ENCODE results near the gene CCL25.

DNA sequence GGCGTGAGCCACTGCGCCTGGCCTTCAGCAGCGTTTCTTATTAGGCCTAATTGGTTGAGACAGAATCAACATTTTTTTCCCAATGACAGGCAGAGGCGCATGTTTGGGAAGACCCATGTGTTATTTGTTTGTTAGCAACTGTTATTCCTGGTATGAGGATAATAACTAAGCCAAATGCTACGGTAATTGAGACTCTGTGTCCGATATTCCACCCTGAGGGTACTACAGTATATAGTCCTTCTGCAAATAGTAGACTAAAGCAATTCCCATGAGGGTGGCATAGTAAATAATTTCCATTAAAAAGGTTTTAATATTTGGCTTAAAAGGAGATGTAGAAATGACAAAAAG is 18.4 kb upstream of the CCL25 start:
- TF ChIP-seq, protein P1, sequence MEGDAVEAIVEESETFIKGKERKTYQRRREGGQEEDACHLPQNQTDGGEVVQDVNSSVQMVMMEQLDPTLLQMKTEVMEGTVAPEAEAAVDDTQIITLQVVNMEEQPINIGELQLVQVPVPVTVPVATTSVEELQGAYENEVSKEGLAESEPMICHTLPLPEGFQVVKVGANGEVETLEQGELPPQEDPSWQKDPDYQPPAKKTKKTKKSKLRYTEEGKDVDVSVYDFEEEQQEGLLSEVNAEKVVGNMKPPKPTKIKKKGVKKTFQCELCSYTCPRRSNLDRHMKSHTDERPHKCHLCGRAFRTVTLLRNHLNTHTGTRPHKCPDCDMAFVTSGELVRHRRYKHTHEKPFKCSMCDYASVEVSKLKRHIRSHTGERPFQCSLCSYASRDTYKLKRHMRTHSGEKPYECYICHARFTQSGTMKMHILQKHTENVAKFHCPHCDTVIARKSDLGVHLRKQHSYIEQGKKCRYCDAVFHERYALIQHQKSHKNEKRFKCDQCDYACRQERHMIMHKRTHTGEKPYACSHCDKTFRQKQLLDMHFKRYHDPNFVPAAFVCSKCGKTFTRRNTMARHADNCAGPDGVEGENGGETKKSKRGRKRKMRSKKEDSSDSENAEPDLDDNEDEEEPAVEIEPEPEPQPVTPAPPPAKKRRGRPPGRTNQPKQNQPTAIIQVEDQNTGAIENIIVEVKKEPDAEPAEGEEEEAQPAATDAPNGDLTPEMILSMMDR (IDR thresholded peaks at IDR 0.05) = no peak
- TF ChIP-seq EP300 (IDR thresholded peaks at IDR 0.05) (no peak), POLR2AphosphoS5 (IDR thresholded peaks at IDR 0.05) (no peak), POLR2A (IDR thresholded peaks at IDR 0.05) (no peak)

Data from stomach (tissue), 4 donors.